ENCODE measurements around the gene FARS2. TPM values are rescaled to one million over a fixed set of nuclear protein-coding genes. Genes with fewer than 3 reads are reported as not detected.

Gene FARS2
- total and polyA plus RNA-seq, 2 donors (not counting 3 experiments of a cell fraction or from before 2014, with no cell fraction given) = 20.2 to 20.5 TPM

DNA sequence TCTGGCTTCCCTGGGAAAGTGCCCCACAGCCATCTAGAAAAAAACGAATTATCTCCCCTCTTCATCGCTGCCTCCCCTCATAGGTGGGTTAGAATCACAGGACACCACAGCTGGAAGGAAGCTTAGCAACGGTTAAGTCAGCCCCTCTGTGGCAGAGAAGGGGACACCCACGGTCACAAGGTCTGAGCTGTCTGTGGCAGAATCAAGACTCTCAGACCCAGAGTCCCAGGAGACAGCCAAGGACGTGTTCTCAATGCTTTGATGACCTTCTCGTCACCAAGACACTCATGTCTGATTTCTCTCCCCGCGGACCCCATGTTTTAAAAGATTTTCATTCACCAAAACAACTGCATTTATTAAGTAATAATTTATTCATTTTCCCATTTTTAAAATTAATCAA is 523.9 kb downstream of the FARS2 start:
- dilution Hi-C loops (cut with MboI; ENCODE audit: extremely low pct_ligation_motif_present, low sequenced_read_pairs) = no loop called here
- BruUV-seq (replicated peaks) = no TSS peak
- H4K20me1 ChIP-seq (replicated peaks; ENCODE audit: control insufficient read depth, extremely low read depth, insufficient read depth, low read length) = no peaks in the 10 kb centered on the region
- H3K79me2 ChIP-seq (ENCODE audit: control insufficient read depth, insufficient read depth, low read length) = no peaks in the 10 kb centered on the region
- intact Hi-C loops (cut with micrococcal nuclease) = no loop called here
- no peaks in the 10 kb centered on the region for H3K27me3 ChIP-seq (ENCODE audit: control insufficient read depth in 2 of 2, insufficient read depth in 2 of 2, low read length in 2 of 2)
- no peak overlapping the region for H3K27ac ChIP-seq (ENCODE audit: insufficient read depth, low read depth, low read length)
- POLR2A ChIA-PET = no interaction called here
- DNase-seq (ENCODE audit: low read depth, low spot score) (no peak), FAIRE-seq (no peak)
- no peak for TF ChIP-seq POLR2A (IDR thresholded peaks at IDR 0.05; ENCODE audit: low read depth, low read length)
- H3K4me2 ChIP-seq (ENCODE audit: insufficient read depth, low read length) = no peak overlapping the region
- no peaks in the 10 kb centered on the region for H3K36me3 ChIP-seq (ENCODE audit: control insufficient read depth in 2 of 2, extremely low read depth in 1 of 2, insufficient read depth in 2 of 2, low read length in 2 of 2)
- H3K4me1 ChIP-seq (ENCODE audit: control insufficient read depth, extremely low read depth, insufficient read depth, low read length) = no peaks in the 10 kb centered on the region
- no peak overlapping the region for H3K4me3 ChIP-seq (replicated peaks in 1 of 3; ENCODE audit: insufficient read depth in 1 of 3, low read depth in 1 of 3, low read length in 3 of 3)
- H2AFZ ChIP-seq (ENCODE audit: low read depth, low read length) = no peak overlapping the region
- H3K9me3 ChIP-seq (replicated peaks; ENCODE audit: control insufficient read depth, insufficient read depth, low read length) = no peaks in the 10 kb centered on the region
- CTCF ChIA-PET = no interaction called here
- H3K9me1 ChIP-seq (replicated peaks; ENCODE audit: control insufficient read depth, extremely low read depth, insufficient read depth, low read length) = no peaks in the 10 kb centered on the region
- H3K9ac ChIP-seq (replicated peaks; ENCODE audit: extremely low read depth, insufficient read depth, low read length) = no peak overlapping the region

- dilution Hi-C loops (cut with MboI; ENCODE audit: extremely low pct_ligation_motif_present, low sequenced_read_pairs) = no loop called here
- CTCF ChIA-PET = no interaction called here
Observed at GRCh38 chr6:5786321-5786968, 525.1 kb downstream of the FARS2 start.

More at GRCh38 chr6:5786321-5786968, 525.1 kb downstream of the FARS2 start:
- Histone ChIP-seq H3K79me2 (ENCODE audit: control insufficient read depth, insufficient read depth, low read length) (no peaks in the 10 kb centered on the region), H3K27me3 (ENCODE audit: control insufficient read depth in 2 of 2, insufficient read depth in 2 of 2, low read length in 2 of 2) (no peaks in the 10 kb centered on the region), H3K9me3 (replicated peaks; ENCODE audit: control insufficient read depth, insufficient read depth, low read length) (no peaks in the 10 kb centered on the region), H4K20me1 (replicated peaks; ENCODE audit: control insufficient read depth, extremely low read depth, insufficient read depth, low read length) (no peaks in the 10 kb centered on the region), H2AFZ (ENCODE audit: low read depth, low read length) (no peak overlapping the region), H3K9ac (replicated peaks; ENCODE audit: extremely low read depth, insufficient read depth, low read length) (no peak overlapping the region), H3K9me1 (replicated peaks; ENCODE audit: control insufficient read depth, extremely low read depth, insufficient read depth, low read length) (no peaks in the 10 kb centered on the region), H3K36me3 (ENCODE audit: control insufficient read depth in 2 of 2, extremely low read depth in 1 of 2, insufficient read depth in 2 of 2, low read length in 2 of 2) (no peaks in the 10 kb centered on the region), H3K4me1 (ENCODE audit: control insufficient read depth, extremely low read depth, insufficient read depth, low read length) (no peaks in the 10 kb centered on the region), H3K27ac (ENCODE audit: insufficient read depth, low read depth, low read length) (no peak overlapping the region), H3K4me2 (ENCODE audit: insufficient read depth, low read length) (no peak overlapping the region), H3K4me3 (replicated peaks in 1 of 3; ENCODE audit: insufficient read depth in 1 of 3, low read depth in 1 of 3, low read length in 3 of 3) (no peak overlapping the region)
- no TSS peak for BruUV-seq (replicated peaks)
- intact Hi-C loops (cut with micrococcal nuclease) = no loop called here
- POLR2A ChIA-PET = interaction anchor here (0.6 kb wide), 1 partner anchor 29 kb away, joined by 3 read pairs; no protein-coding TSS in a partner anchor
- TF ChIP-seq POLR2AphosphoS5 (IDR thresholded peaks at IDR 0.05; ENCODE audit: insufficient read depth, low read depth, low read length) (no peak), MAX (IDR thresholded peaks at IDR 0.05; ENCODE audit: insufficient read depth, insufficient read length) (no peak), EZH2 (IDR thresholded peaks at IDR 0.05; ENCODE audit: borderline replicate concordance, low read depth, low read length, severe bottlenecking) (no peak), FOS (IDR thresholded peaks at IDR 0.05; ENCODE audit: borderline replicate concordance, insufficient read depth, low read length) (no peak), MYC (IDR thresholded peaks at IDR 0.05; ENCODE audit: low read depth, low read length) (no peak), JUN (IDR thresholded peaks at IDR 0.05; ENCODE audit: borderline replicate concordance, insufficient read depth, insufficient read length, low read depth) (no peak), GATA2 (IDR thresholded peaks at IDR 0.05; ENCODE audit: insufficient read depth, insufficient read length, low read depth, low read length) (no peak), POLR2A (IDR thresholded peaks at IDR 0.05; ENCODE audit: low read depth, low read length) (no peak)
- TF ChIP-seq, protein P1, sequence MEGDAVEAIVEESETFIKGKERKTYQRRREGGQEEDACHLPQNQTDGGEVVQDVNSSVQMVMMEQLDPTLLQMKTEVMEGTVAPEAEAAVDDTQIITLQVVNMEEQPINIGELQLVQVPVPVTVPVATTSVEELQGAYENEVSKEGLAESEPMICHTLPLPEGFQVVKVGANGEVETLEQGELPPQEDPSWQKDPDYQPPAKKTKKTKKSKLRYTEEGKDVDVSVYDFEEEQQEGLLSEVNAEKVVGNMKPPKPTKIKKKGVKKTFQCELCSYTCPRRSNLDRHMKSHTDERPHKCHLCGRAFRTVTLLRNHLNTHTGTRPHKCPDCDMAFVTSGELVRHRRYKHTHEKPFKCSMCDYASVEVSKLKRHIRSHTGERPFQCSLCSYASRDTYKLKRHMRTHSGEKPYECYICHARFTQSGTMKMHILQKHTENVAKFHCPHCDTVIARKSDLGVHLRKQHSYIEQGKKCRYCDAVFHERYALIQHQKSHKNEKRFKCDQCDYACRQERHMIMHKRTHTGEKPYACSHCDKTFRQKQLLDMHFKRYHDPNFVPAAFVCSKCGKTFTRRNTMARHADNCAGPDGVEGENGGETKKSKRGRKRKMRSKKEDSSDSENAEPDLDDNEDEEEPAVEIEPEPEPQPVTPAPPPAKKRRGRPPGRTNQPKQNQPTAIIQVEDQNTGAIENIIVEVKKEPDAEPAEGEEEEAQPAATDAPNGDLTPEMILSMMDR (IDR thresholded peaks at IDR 0.05; ENCODE audit: extremely low read depth in 1 of 2, insufficient read depth in 1 of 2, low read depth in 1 of 2, low read length in 2 of 2) = no peak
- DNase-seq (ENCODE audit: low read depth, low spot score) (no peak), FAIRE-seq (no peak)
